Keratinocyte (primary cell): ENCODE measurements around the gene BCS1L. TPM values are rescaled to one million over a fixed set of nuclear protein-coding genes. Genes with fewer than 3 reads are reported as not detected.
"Not testable (repeated sequence)": the region's sequence is repeated elsewhere in the genome, so short reads cannot be mapped to it uniquely, and the experiment has no call there.

ENCODE experiments used
- DNase-seq: peaks from one replicate; pipeline ENCODE4 v3.0.0-alpha.2; 2011; ENCODE audit warnings: low read depth, missing footprints, low spot score
- FAIRE-seq: peaks from 2 replicates; lab custom pipeline; 2011; peaks lifted over from hg19 to GRCh38; lab: Jason Lieb, UNC
- H2AFZ ChIP-seq: 2 replicates; pipeline ENCODE4 v1.6.0; 2012; ENCODE audit warnings: low read length, control low read depth, inconsistent platforms; ENCODE audit not compliant: control insufficient read depth
- H3K27ac ChIP-seq: 2 replicates; pipeline ENCODE4 v1.5.1; 2011; ENCODE audit warnings: low read length; ENCODE audit not compliant: control insufficient read depth, insufficient read depth
- H3K27me3 ChIP-seq: 3 replicates; pipeline ENCODE4 v1.6.0; 2011; ENCODE audit warnings: low read length; ENCODE audit not compliant: control insufficient read depth, insufficient read depth; ENCODE audit errors: extremely low read depth
- H3K36me3 ChIP-seq, 2 experiments: 2 replicates in 1 of 2; 3 replicates in 1 of 2; pipeline ENCODE4 v1.5.1; 2011; ENCODE audit warnings: low read length in 2 of 2, mild to moderate bottlenecking in 1 of 2; ENCODE audit not compliant: control insufficient read depth in 2 of 2, insufficient read depth in 2 of 2; ENCODE audit errors: extremely low read depth in 1 of 2
- H3K4me1 ChIP-seq: 3 replicates; pipeline ENCODE4 v1.5.1; 2011; ENCODE audit warnings: low read length; ENCODE audit not compliant: control insufficient read depth, insufficient read depth; ENCODE audit errors: extremely low read depth
- H3K4me2 ChIP-seq: 3 replicates; pipeline ENCODE4 v1.6.0; 2011; ENCODE audit warnings: low read depth, low read length; ENCODE audit not compliant: control insufficient read depth, insufficient read depth; ENCODE audit errors: extremely low read depth
- H3K4me3 ChIP-seq, 3 experiments: fragments of 200-600 bp in 1 of 3; sonication (generic) in 1 of 3; 2 replicates in 2 of 3; 3 replicates in 1 of 3; pipeline ENCODE4 v1.5.1; 2011 to 2016; ENCODE audit warnings: low read length in 3 of 3, mild to moderate bottlenecking in 3 of 3, control low read depth in 2 of 3, inconsistent platforms in 1 of 3, low read depth in 1 of 3, mixed read lengths in 1 of 3, mixed run types in 1 of 3, moderate library complexity in 1 of 3; ENCODE audit not compliant: control insufficient read depth in 2 of 3, insufficient read depth in 2 of 3; ENCODE audit errors: extremely low read depth in 1 of 3
- H3K79me2 ChIP-seq: 2 replicates; pipeline ENCODE4 v1.6.0; 2012; ENCODE audit warnings: low read length; ENCODE audit not compliant: control insufficient read depth, insufficient read depth
- H3K9ac ChIP-seq: 3 replicates; pipeline ENCODE4 v1.6.0; 2011; ENCODE audit warnings: low read length; ENCODE audit not compliant: control insufficient read depth, insufficient read depth; ENCODE audit errors: extremely low read depth
- H3K9me1 ChIP-seq: 3 replicates; pipeline ENCODE4 v1.6.0; 2011; ENCODE audit warnings: low read length; ENCODE audit not compliant: control insufficient read depth, insufficient read depth; ENCODE audit errors: extremely low read depth
- H3K9me3 ChIP-seq: 2 replicates; pipeline ENCODE4 v1.5.1; 2012; ENCODE audit warnings: low read depth, low read length; ENCODE audit not compliant: control insufficient read depth
- H4K20me1 ChIP-seq: 3 replicates; pipeline ENCODE4 v1.6.0; 2011; ENCODE audit warnings: low read length; ENCODE audit not compliant: control insufficient read depth, insufficient read depth; ENCODE audit errors: extremely low read depth
- EZH2 ChIP-seq: IDR thresholded peaks from one replicate; pipeline ENCODE4 v1.6.1; 2012; ENCODE audit warnings: inconsistent platforms, mild to moderate bottlenecking, low read length, moderate library complexity
- dilution Hi-C: fragments of 300-500 bp; cut with MboI; formaldehyde crosslinking; loops from one replicate; pipeline ENCODE4 v1.7.0; 2020; ENCODE audit warnings: low sequenced_read_pairs; ENCODE audit not compliant: extremely low pct_ligation_motif_present
- polyA plus RNA-seq, 5 experiments: library from polyadenylated mRNA; depleted of rRNA in 3 of 5; stranded (reverse) in 3 of 5; stranded (forward) in 1 of 5; unstranded in 1 of 5; fragments of >200 nt; gene quantifications; 1 replicate in 1 of 5; 2 replicates in 3 of 5; 3 replicates in 1 of 5; pipeline versions ENCODE4 v1.2.1 to v1.2.3, GENCODE V29; 2011 to 2012; ENCODE audit warnings: missing spikeins in 2 of 5, low read depth in 1 of 5, low replicate concordance in 1 of 5
- TF ChIP-seq, protein P1 (sequence below), 3 experiments: IDR thresholded peaks in 1 of 3; conservative IDR thresholded peaks in 1 of 3; optimal IDR thresholded peaks in 1 of 3; 2 replicates in 2 of 3; 3 replicates in 1 of 3; pipeline versions ENCODE3 to v1.5.1; 2011; ENCODE audit warnings: low read length in 3 of 3, mild to moderate bottlenecking in 3 of 3, moderate library complexity in 2 of 3, control low read depth in 1 of 3, inconsistent platforms in 1 of 3; ENCODE audit not compliant: insufficient read depth in 2 of 3; ENCODE audit errors: extremely low read depth in 1 of 3

BCS1L gene
- polyA plus RNA-seq, 1 donor (not counting 4 experiments of a cell fraction or from before 2014, with no cell fraction given), result 57.7 TPM

DNA sequence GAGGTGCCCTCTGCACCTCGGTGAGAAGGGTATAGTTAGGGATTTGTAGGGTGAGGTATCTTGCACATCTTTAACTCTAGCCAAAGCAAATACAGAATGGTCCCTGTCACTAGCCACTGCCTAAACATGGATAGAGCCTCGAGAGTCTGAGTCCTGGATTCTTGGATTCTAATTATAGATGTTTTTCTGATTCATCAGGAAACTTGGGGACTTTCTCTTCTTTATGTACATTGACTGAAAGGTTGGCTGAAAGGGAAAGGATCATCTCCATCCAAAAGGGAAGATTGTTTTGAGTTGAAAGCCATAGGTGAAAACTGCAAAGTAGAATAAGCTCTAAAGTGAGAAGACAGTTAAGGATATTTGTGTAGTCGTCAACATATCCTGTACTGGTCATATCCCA is 20.6 kb downstream of the BCS1L start:
- no peak for TF ChIP-seq EZH2
- TF ChIP-seq, protein P1, sequence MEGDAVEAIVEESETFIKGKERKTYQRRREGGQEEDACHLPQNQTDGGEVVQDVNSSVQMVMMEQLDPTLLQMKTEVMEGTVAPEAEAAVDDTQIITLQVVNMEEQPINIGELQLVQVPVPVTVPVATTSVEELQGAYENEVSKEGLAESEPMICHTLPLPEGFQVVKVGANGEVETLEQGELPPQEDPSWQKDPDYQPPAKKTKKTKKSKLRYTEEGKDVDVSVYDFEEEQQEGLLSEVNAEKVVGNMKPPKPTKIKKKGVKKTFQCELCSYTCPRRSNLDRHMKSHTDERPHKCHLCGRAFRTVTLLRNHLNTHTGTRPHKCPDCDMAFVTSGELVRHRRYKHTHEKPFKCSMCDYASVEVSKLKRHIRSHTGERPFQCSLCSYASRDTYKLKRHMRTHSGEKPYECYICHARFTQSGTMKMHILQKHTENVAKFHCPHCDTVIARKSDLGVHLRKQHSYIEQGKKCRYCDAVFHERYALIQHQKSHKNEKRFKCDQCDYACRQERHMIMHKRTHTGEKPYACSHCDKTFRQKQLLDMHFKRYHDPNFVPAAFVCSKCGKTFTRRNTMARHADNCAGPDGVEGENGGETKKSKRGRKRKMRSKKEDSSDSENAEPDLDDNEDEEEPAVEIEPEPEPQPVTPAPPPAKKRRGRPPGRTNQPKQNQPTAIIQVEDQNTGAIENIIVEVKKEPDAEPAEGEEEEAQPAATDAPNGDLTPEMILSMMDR (optimal IDR thresholded peaks at IDR 0.05 in 1 of 3, IDR thresholded peaks at IDR 0.05 in 1 of 3, conservative IDR thresholded peaks at IDR 0.05 in 1 of 3; ENCODE audit: extremely low read depth in 1 of 3, insufficient read depth in 2 of 3, low read length in 3 of 3), result no peak
- Histone ChIP-seq H3K4me1 (no peaks in the 10 kb centered on the region), H3K9me1 (no peaks in the 10 kb centered on the region), H3K79me2 (no peaks in the 10 kb centered on the region), H3K4me3 (no peak overlapping the region), H3K9me3 (no peaks in the 10 kb centered on the region), H2AFZ (no peak overlapping the region), H3K27ac (no peak overlapping the region), H4K20me1 (no peaks in the 10 kb centered on the region), H3K27me3 (no peaks in the 10 kb centered on the region), H3K36me3 (peaks cover 9 to 24% of the 10 kb centered on the region in 2 experiments), H3K9ac (no peak overlapping the region), H3K4me2 (no peak overlapping the region)
- dilution Hi-C loops, result no loop called here
- DNase-seq, result no peak
- no peak for FAIRE-seq

DNA sequence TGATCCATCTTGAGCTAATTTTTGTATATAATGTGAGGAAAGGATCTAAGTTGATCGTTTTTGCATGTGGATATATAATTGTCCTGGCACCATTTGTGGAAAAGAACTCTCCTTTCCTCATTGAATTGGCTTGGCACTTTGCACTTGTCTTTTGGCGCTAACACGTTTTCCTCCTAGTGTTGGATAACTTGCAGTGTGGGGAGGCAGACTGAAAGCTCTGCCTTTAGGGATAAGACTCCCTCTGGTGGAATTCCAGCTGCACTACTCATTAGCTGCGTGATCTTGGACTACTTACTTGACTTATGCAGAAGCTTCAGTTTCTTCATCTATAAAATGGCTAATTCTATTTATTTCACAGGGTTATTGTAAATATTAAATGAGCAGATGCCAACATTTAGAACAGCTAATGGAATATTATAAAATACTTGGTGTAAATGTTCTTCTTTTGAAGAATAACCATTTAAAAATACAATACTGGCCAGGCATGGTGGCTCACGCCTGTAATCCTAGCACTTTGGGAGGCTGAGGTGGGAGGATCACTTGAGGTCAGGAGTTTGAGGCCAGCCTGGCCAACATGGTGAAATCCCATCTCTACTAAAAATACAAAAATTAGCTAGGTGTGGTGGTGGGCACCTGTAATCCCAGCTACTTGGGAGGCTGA is 28.0 kb downstream of the BCS1L start:
- H2AFZ ChIP-seq, H3K9me3 ChIP-seq, H4K20me1 ChIP-seq, H3K79me2 ChIP-seq, H3K27ac ChIP-seq, H3K4me1 ChIP-seq, H3K27me3 ChIP-seq, H3K4me3 ChIP-seq, dilution Hi-C loops, H3K9ac ChIP-seq, H3K9me1 ChIP-seq, H3K4me2 ChIP-seq: not testable (repeated sequence)
- H3K36me3 ChIP-seq, result peaks cover 11 to 13% of the 10 kb centered on the region in 2 experiments
- peak; percentile 91 for FAIRE-seq
- peak; percentile 32 for DNase-seq
- TF ChIP-seq, protein P1 (optimal IDR thresholded peaks at IDR 0.05 in 1 of 3, IDR thresholded peaks at IDR 0.05 in 1 of 3, conservative IDR thresholded peaks at IDR 0.05 in 1 of 3; ENCODE audit: extremely low read depth in 1 of 3, insufficient read depth in 2 of 3, low read length in 3 of 3), result peak; percentile 75 to 83 (median 81)
